Neural cell (in vitro differentiated cells): ENCODE measurements around the gene SQOR. TPM values are rescaled to one million over a fixed set of nuclear protein-coding genes. Genes with fewer than 3 reads are reported as not detected.

Experiments used
- H2AFZ ChIP-seq: fragments of 200-600, 300-800 bp; sonication (generic), shearing (Covaris generic); 2 replicates; pipeline ENCODE4 v1.6.0; 2014; ENCODE audit warnings: low read depth, mild to moderate bottlenecking, antibody characterized with exemption, low read length, moderate library complexity
- H3F3A ChIP-seq: fragments of 200-600 bp; shearing (Covaris generic); 2 replicates; pipeline ENCODE4 v1.6.1; 2016; ENCODE audit warnings: mild to moderate bottlenecking, moderate library complexity, mixed read lengths, antibody characterized with exemption, low read length; ENCODE audit not compliant: insufficient read depth, poor library complexity, severe bottlenecking
- H3K27ac ChIP-seq: fragments of 200-600, 300-800 bp; sonication (generic), shearing (Covaris generic); 2 replicates; pipeline ENCODE4 v1.5.1; 2014; ENCODE audit warnings: mild to moderate bottlenecking, low read length, moderate library complexity
- H3K27me3 ChIP-seq: fragments of 300-800, 200-600 bp; sonication (generic), shearing (Covaris generic); 2 replicates; pipeline ENCODE4 v1.6.0; 2014; ENCODE audit warnings: mild to moderate bottlenecking, low read depth, low read length, moderate library complexity; ENCODE audit not compliant: insufficient read depth
- H3K36me3 ChIP-seq: fragments of 300-800, 200-600 bp; sonication (generic), shearing (Covaris generic); 2 replicates; pipeline ENCODE4 v1.5.1; 2014; ENCODE audit warnings: mild to moderate bottlenecking, antibody characterized with exemption, low read length, moderate library complexity; ENCODE audit not compliant: insufficient read depth
- H3K4me2 ChIP-seq: fragments of 300-800, 200-600 bp; sonication (generic), shearing (Covaris generic); 2 replicates; pipeline ENCODE4 v1.6.0; 2014; ENCODE audit warnings: mild to moderate bottlenecking, low read length
- H3K4me3 ChIP-seq: fragments of 300-800, 200-600 bp; sonication (generic), shearing (Covaris generic); 2 replicates; pipeline ENCODE4 v1.5.1; 2014; ENCODE audit warnings: mild to moderate bottlenecking, low read length, moderate library complexity
- H3K79me2 ChIP-seq: fragments of 200-600 bp; shearing (Covaris generic); replicated peaks from 2 replicates; pipeline ENCODE4 v1.6.0; 2014; ENCODE audit warnings: mild to moderate bottlenecking, low read length, moderate library complexity; ENCODE audit not compliant: insufficient read depth
- H3K9ac ChIP-seq: fragments of 300-800, 200-600 bp; sonication (generic), shearing (Covaris generic); 2 replicates; pipeline ENCODE4 v1.6.1; 2016; ENCODE audit warnings: mild to moderate bottlenecking, low read length, mixed read lengths
- H3K9me2 ChIP-seq: fragments of 200-600 bp; shearing (Covaris generic); 2 replicates; pipeline ENCODE4 v1.6.1; 2016; ENCODE audit warnings: mild to moderate bottlenecking, low read length, mixed read lengths; ENCODE audit not compliant: insufficient read depth
- H3K9me3 ChIP-seq: fragments of 200-600, 300-800 bp; sonication (generic), shearing (Covaris generic); 2 replicates; pipeline ENCODE4 v1.6.1; 2016; ENCODE audit warnings: mild to moderate bottlenecking, mixed run types, low read length, moderate library complexity, mixed read lengths
- H4K20me1 ChIP-seq: fragments of 200-600 bp; shearing (Covaris generic); 2 replicates; pipeline ENCODE4 v1.6.1; 2016; ENCODE audit warnings: mild to moderate bottlenecking, mixed run types; ENCODE audit not compliant: insufficient read depth
- EP300 ChIP-seq: fragments of 450-650 bp; conservative IDR thresholded peaks from 2 replicates; pipeline ENCODE4 v1.6.1; 2014; ENCODE audit warnings: antibody characterized with exemption, mild to moderate bottlenecking, moderate library complexity; ENCODE audit not compliant: poor library complexity, severe bottlenecking
- EZH2 ChIP-seq: fragments of 200-600, 300-800 bp; shearing (Covaris generic), sonication (generic); IDR thresholded peaks from 2 replicates; pipeline ENCODE4 v1.6.1; 2014; ENCODE audit warnings: antibody characterized with exemption, low read length, borderline replicate concordance, mild to moderate bottlenecking; ENCODE audit not compliant: insufficient read depth, poor library complexity, severe bottlenecking
- MXI1 ChIP-seq: fragments of 450-650 bp; conservative IDR thresholded peaks from 2 replicates; pipeline ENCODE4 v1.6.1; 2014; ENCODE audit warnings: antibody characterized with exemption, mild to moderate bottlenecking; ENCODE audit not compliant: poor library complexity, severe bottlenecking
- POLR2AphosphoS5 ChIP-seq: IDR thresholded peaks from 2 replicates; pipeline ENCODE4 v1.6.1; 2012
- RAD21 ChIP-seq: fragments of 450-650 bp; conservative IDR thresholded peaks from 2 replicates; pipeline ENCODE4 v1.6.1; 2014; ENCODE audit warnings: antibody characterized with exemption, mild to moderate bottlenecking, moderate library complexity
- SMC3 ChIP-seq: fragments of 450-650 bp; conservative IDR thresholded peaks from 2 replicates; pipeline ENCODE4 v1.6.1; 2014; ENCODE audit warnings: antibody characterized with exemption, mild to moderate bottlenecking, moderate library complexity; ENCODE audit not compliant: poor library complexity
- TAF1 ChIP-seq: IDR thresholded peaks from 2 replicates; pipeline ENCODE4 v1.6.1; 2012; ENCODE audit warnings: low read depth
- polyA plus RNA-seq: library from polyadenylated mRNA; depleted of rRNA; stranded (reverse); fragments of >200 nt; gene quantifications from 2 replicates; pipeline ENCODE4 v1.2.3, GENCODE V29; 2014
- TF ChIP-seq, protein P1 (sequence below): fragments of 450-650 bp; IDR thresholded peaks from 2 replicates; pipeline ENCODE4 v1.5.1; 2014; ENCODE audit warnings: antibody characterized with exemption, mild to moderate bottlenecking, moderate library complexity; ENCODE audit not compliant: poor library complexity, severe bottlenecking
- TF ChIP-seq, protein P2 (sequence below): IDR thresholded peaks from 2 replicates; pipeline ENCODE4 v1.6.1; 2012; ENCODE audit warnings: borderline replicate concordance

Gene SQOR
- polyA plus RNA-seq, 1 donor from 2014 or later: not detected

DNA sequence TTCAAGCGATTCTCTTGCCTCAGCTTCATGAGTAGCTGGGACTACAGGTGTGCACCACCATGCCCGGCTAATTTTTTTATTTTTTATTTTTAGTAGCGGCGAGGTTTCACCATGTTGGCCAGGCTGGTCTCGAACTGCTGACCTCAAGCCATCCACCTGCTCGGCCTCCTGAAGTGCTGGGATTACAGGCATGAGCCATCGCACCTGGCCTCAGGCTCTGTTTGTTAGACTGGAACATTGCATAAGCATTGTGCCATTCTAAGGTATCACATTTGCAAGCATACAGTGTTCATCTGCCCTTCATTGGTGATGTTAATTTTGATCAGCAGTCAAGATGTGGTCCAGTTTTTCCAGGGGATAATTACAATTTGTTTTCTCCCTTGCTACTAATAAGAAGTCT is 43.0 kb downstream of the SQOR start:
- TF ChIP-seq TAF1 (no peak), EZH2 (no peak), SMC3 (no peak), EP300 (no peak)
- TF ChIP-seq, protein P1, sequence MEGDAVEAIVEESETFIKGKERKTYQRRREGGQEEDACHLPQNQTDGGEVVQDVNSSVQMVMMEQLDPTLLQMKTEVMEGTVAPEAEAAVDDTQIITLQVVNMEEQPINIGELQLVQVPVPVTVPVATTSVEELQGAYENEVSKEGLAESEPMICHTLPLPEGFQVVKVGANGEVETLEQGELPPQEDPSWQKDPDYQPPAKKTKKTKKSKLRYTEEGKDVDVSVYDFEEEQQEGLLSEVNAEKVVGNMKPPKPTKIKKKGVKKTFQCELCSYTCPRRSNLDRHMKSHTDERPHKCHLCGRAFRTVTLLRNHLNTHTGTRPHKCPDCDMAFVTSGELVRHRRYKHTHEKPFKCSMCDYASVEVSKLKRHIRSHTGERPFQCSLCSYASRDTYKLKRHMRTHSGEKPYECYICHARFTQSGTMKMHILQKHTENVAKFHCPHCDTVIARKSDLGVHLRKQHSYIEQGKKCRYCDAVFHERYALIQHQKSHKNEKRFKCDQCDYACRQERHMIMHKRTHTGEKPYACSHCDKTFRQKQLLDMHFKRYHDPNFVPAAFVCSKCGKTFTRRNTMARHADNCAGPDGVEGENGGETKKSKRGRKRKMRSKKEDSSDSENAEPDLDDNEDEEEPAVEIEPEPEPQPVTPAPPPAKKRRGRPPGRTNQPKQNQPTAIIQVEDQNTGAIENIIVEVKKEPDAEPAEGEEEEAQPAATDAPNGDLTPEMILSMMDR: no peak
- TF ChIP-seq, protein P2, sequence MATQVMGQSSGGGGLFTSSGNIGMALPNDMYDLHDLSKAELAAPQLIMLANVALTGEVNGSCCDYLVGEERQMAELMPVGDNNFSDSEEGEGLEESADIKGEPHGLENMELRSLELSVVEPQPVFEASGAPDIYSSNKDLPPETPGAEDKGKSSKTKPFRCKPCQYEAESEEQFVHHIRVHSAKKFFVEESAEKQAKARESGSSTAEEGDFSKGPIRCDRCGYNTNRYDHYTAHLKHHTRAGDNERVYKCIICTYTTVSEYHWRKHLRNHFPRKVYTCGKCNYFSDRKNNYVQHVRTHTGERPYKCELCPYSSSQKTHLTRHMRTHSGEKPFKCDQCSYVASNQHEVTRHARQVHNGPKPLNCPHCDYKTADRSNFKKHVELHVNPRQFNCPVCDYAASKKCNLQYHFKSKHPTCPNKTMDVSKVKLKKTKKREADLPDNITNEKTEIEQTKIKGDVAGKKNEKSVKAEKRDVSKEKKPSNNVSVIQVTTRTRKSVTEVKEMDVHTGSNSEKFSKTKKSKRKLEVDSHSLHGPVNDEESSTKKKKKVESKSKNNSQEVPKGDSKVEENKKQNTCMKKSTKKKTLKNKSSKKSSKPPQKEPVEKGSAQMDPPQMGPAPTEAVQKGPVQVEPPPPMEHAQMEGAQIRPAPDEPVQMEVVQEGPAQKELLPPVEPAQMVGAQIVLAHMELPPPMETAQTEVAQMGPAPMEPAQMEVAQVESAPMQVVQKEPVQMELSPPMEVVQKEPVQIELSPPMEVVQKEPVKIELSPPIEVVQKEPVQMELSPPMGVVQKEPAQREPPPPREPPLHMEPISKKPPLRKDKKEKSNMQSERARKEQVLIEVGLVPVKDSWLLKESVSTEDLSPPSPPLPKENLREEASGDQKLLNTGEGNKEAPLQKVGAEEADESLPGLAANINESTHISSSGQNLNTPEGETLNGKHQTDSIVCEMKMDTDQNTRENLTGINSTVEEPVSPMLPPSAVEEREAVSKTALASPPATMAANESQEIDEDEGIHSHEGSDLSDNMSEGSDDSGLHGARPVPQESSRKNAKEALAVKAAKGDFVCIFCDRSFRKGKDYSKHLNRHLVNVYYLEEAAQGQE: no peak
- Histone ChIP-seq H3F3A (no peaks in the 10 kb centered on the region), H3K9ac (no peak overlapping the region), H3K27me3 (no peaks in the 10 kb centered on the region), H3K79me2 (no peaks in the 10 kb centered on the region), H3K36me3 (no peaks in the 10 kb centered on the region), H3K4me3 (no peak overlapping the region), H4K20me1 (no peaks in the 10 kb centered on the region), H2AFZ (no peak overlapping the region), H3K27ac (no peak overlapping the region), H3K9me3 (no peaks in the 10 kb centered on the region), H3K9me2 (no peaks in the 10 kb centered on the region), H3K4me2 (no peak overlapping the region)

DNA sequence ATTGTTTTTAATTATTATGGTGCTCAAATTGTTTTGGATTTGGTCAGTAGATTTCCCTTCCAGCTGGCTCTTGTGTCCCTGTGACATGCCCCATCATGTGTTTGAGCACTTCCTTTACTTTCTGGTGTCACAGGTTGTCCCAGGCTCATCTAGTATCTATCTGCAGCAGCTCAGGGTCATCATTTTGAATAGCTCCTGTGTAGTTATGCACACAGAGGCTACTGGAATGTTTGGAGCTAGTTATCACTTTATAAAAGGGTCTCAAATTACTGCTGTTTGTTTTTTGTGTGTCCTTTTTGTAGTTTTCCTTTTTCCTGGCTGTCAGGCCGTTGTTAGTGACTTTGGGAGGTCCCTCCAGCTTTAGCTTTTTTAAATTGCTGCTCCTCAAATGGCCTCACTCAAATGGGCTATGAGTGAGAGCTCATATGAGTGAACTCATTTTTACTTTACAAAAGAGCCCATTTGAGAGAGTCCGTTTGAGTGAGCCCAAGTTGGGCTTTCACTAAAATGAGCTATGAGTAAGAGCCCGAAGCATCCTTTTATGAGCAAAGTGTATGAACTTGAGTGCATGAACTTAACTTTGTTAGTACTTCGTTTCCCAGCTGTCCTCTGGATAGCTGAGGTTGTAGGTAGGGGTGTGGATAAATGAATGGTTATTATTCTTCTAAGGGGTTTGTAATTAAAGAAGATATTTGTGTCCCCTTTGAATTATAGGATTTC is 43.8 kb downstream of the SQOR start:
- H4K20me1 ChIP-seq: no peaks in the 10 kb centered on the region
- H3K9ac ChIP-seq: no peak overlapping the region
- TF ChIP-seq EZH2 (no peak), RAD21 (no peak), SMC3 (no peak), TAF1 (no peak), EP300 (no peak), MXI1 (no peak), POLR2AphosphoS5 (no peak)
- TF ChIP-seq, protein P2: no peak
- TF ChIP-seq, protein P1: no peak
- H3K4me3 ChIP-seq: no peak overlapping the region
- no peak overlapping the region for H2AFZ ChIP-seq
- H3K9me2 ChIP-seq: no peaks in the 10 kb centered on the region
- H3K27ac ChIP-seq: no peak overlapping the region
- H3K4me2 ChIP-seq: no peak overlapping the region
- no peaks in the 10 kb centered on the region for H3F3A ChIP-seq
- H3K9me3 ChIP-seq: no peaks in the 10 kb centered on the region
- H3K27me3 ChIP-seq: no peaks in the 10 kb centered on the region
- no peaks in the 10 kb centered on the region for H3K79me2 ChIP-seq
- H3K36me3 ChIP-seq: no peaks in the 10 kb centered on the region
